ENCODE results near the gene BCKDHB.
"Not testable (repeated sequence)": the region's sequence is repeated elsewhere in the genome, so short reads cannot be mapped to it uniquely, and the experiment has no call there.

The BCKDHB gene

GRCh38 chr6:80263585-80263984 lies 157.1 kb downstream of the BCKDHB start:
- DNase-seq = no peak

DNA sequence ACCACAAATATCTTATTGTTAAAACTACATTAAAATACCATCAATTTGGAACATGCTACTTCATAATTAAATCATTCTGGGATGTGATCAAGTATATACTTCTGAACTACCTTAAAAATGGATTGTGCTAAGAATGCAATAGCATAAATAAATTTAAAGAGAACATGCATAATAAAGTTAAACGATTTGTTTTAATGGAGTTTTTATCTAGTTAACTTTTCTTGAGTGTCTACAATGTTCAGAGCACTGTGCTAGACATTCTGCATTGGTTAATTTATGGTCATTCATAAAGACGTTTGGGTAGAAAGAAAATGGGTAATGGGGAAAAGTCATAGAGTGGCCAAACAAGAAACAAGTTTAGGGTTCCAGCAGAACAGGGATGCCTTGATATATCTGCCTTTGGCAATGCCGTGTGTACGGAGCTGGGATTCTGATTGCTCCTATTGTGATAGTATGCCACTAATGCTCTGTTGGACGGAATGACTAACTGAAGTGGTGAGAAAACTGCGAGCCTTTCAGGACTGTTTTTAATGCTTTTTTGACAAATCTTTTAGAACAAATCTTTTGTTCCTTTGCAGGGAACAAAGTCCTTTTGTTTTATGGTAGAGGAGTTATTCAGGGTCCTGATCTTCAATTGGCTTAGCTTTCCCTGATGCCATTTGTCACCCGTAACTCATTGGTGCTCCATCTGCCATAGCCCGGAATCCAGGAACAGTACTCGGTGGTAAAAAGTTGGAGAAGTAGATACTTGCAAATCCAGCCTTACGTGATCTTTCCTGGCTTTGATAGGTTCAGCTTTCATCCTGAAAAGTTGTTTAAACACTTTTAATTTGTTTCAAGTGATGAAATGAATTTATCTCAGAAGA lies 162.6 kb downstream of the BCKDHB start:
- DNase-seq = no peak

GRCh38 chr6:80271074-80271473 lies 164.6 kb downstream of the BCKDHB start:
- no peak for DNase-seq

DNA sequence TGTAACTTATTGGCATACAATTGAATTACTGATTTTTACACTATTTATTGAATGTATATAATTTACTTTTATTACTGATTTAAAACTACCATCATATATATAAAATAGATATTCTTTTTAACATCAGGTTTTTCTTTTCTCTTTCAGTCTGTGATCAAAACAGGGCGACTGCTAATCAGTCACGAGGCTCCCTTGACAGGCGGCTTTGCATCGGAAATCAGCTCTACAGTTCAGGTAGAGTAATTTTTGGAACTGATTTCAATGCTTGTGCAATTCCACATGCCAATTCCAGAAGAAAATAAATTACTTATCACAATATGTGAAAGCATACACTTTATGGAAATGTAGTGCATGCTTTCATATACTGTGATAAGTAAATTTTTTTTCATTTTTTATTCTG lies 166.5 kb downstream of the BCKDHB start:
- no peak for DNase-seq

GRCh38 chr6:80276861-80277260 lies 170.4 kb downstream of the BCKDHB start:
- peak; percentile 56 for DNase-seq

DNA sequence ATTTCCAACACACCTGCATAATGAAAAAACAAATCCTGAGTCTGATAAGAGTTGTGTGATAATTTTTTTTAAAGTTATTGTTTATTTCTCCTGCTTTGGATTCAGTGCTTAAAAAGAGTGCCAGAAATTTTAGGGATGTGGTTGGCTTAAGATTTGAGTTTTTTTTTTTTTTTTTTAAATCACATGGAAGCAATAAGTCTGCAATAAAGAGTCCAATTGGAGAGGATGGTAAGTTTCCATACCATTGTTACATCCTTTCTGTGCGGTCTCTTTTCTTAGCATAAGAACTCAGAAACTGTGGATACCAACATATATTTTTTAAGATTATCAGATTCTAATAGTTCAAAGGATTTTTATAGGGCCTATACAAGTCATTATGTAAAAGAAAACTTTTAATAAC lies 171.0 kb downstream of the BCKDHB start:
- no peak for DNase-seq

DNA sequence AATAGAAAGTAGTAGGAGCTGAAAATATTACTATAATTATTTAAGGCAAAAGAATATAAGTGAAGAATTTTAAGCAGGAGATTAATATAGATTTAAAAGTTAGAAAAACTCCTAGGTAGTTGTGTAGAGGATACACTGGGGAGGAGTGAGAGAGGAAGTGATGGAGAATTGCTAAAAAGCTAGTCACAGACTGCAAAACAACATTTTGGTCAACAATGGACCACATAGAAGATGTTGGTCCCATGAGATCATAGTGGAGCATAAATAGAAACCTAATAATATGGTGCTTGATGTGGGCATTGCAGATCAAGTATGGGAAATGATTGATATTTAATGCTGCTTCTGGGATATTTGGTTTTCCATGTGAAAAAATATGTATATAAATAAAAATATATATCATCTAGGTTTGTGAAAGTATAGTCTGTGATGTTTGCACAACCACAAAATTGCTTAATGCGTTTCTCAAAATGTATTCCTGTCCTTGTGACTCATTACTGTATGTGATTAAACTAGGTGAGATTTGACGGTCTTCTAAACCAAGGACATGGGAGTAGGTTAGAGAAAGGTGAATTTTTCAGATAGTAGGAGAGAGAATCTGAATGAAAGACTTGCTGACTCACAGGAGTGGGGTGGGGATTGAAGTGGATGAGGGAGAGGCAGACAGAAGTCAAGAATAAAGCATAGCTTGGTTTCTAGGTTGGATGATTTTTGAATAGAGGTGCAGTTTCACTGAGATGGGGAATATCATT lies 174.0 kb downstream of the BCKDHB start:
- peak; percentile 54 for DNase-seq

- peak; percentile 44 for DNase-seq
These were observed 176.6 kb downstream of the BCKDHB start for GRCh38 chr6:80282913-80283554.

DNA sequence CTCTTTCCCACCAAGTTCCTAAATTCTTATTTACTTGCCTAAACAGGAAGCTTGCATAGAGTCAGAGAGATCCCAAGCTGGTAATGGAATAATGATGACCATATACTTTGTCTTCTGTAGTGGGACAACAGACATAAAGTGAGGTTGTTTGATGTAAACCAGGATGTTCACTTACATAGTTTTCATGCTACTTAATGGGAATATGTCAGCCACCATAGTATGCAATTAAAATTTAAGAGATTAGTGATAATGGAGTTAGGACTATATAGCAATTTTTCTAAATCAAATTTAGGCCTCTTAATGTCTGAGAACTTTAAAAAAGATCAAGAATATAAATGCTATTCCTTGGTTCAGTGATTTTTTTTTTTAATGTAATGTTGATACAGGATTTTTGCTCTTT lies 180.6 kb downstream of the BCKDHB start:
- DNase-seq = no peak

DNA sequence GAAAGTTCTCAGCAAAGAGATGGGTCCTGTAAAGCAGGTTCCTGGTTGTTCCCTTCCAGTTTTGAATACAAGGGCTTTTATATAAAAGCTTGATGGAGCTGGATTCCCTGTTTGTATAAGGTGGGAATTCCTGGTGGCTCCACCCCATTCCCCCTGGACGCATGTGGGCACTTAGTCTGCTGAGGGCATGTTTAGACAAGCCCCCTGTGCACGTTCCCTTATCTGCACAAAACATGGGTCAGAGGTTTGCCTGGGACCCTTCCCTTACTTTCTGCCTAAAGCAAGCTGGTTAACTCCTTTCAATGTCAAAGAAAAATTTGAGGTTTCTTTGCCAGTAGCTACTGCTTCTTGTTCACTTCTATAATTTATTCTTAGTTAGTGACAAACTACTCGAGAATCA lies 181.1 kb downstream of the BCKDHB start:
- DNase-seq = no peak

DNA sequence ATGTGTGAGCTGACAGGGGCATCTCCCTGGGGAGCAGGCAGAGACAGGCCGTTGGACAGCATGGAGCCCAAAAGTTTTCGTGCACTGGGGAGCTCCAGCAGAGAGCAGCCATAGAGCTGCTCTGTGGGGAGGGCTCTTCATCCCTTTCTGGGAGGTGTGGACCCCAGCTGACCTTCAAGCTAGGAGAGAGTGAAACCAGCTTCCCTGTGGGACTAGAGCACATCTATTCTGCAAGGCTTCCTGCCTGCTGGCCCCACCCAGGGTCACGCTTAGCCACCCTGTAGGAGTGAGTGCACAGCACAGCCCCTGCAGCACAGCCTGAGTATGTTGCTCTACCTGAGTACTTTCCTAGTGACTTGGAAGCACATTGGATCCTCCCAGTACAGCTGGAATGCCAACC lies 183.3 kb downstream of the BCKDHB start:
- DNase-seq = no peak

DNA sequence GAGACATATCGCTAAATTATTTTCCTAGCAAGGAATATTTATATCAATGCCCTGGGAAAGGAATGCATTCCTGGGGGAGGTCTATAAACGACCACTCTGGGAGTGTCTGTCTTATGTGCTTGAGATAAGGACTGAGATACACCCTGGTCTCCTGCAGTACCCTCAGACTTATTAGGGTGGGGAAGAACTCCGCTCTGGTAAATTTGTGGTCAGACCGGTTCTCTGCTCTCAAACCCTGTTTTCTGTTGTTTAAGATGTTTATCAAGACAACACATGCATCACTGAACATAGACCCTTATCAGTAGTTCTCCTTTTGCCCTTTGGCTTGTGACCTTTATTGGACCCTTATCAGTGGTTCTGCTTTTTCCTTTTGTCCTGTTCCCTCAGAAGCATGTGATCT lies 188.1 kb downstream of the BCKDHB start:
- not testable (repeated sequence) for DNase-seq

DNA sequence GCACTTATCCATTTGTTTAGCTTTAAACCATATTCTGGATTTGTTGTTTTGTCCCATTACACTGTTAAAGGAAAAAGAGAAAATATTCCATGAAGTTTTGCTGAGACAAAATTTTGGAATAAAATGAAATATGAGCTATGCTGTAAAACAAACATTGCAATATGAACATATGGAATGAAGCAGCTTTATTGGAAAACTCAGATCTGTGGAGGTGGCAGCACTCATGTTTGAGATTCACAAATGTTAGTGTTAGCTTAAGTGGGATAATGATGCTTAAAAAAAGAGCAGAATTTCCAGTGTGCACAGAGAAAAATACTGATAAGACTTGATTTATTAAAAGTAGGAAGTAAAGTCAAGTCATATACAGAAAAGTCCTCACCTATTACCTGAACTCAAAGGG lies 196.2 kb downstream of the BCKDHB start:
- no peak for DNase-seq

DNA sequence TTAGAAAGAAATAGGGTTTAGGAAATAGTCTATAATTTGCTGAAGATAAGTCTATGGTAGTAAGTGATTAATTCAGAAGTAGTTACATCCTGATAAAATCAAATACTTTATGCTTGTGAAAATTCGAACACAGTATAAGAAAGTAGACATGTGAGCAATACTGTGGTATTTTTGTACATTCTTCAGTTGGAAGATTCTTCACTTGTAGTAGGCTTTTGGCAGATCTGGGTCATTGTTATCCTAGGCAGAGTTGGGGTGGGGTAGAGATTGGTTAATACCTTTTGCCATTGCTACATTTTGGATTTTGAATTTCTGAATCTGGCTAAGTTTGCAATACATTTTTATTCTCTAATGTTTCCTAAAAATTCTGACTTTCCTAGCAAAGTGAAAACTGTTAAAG lies 197.5 kb downstream of the BCKDHB start:
- peak; percentile 49 for DNase-seq

- DNase-seq = no peak
These were observed 208.1 kb downstream of the BCKDHB start for GRCh38 chr6:80314531-80314930.

- peak; percentile 65 for DNase-seq
These were observed 210.3 kb downstream of the BCKDHB start for GRCh38 chr6:80316686-80317231.

- DNase-seq = peak; percentile 75
These were observed 212.7 kb downstream of the BCKDHB start for GRCh38 chr6:80319196-80319595.

DNA sequence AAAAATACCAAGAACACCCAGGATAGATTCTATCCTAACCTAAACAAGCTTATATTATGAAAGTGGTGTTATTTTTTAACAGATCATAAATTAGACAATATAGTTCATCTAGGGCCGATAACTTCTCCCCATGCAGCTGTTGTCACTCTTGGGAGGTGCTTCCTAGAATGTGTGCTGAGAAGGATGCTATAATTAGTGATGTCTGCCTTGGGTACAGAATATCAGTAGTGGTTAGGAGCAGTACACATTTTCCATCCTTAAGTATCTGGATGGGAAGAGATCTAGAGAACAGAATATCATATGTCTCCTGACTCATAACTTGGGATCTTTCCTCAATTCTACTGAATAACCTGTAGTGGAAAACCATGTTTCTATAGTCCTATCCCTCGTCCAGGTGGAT lies 214.5 kb downstream of the BCKDHB start:
- DNase-seq = no peak

- no peak for DNase-seq
These were observed 219.3 kb downstream of the BCKDHB start for GRCh38 chr6:80325742-80326141.

GRCh38 chr6:80328652-80329051 lies 222.2 kb downstream of the BCKDHB start:
- no peak for DNase-seq

DNA sequence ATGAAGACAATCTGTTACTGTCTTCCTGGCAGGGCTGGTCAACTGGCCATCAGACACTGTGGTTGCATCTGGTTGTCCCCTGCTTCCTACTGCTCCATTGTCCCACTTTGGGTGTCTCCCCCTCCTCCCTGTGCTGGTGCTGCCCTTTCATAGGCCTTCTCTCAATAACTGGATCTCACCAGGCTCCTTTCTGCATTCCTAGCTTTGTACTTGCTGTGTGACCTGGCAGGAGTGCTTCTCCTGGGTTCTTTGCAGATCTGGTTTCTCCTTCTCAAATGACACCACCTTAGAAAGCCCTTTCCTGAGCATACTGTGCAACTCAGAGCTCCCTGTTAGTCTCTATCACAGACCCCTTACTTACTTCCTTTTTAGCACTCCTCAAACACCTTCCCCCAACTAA lies 223.0 kb downstream of the BCKDHB start:
- no peak for DNase-seq

DNA sequence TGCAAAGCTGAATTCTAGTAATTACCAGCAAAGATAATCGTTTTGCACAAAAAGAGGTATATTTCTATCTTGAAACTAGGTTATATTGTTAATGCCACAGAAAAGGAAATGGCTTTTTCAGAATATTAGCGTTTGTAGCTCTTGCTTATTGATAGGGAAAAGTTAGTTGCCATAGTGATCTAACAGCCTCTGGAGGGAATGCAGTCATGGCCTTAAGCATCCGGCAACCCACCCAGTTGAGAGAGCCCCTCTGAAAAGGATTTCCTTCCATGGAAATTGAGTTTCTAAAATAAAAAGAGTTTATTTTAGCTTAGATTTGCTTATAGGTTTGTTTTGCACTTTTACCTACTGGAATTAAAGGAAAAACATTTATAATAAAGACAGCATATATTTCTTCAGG lies 224.5 kb downstream of the BCKDHB start:
- DNase-seq = no peak

GRCh38 chr6:80331522-80331921 lies 225.1 kb downstream of the BCKDHB start:
- DNase-seq = no peak
